ENCODE measurements around the gene IMPDH1. TPM values are rescaled to one million over a fixed set of nuclear protein-coding genes. Genes with fewer than 3 reads are reported as not detected.

Gene IMPDH1
- total and polyA plus RNA-seq, 9 of the 15 experiments (the other 6 are each of a cell fraction or from before 2014, with no cell fraction given) = 0.80 to 118 (median 64.3) TPM

DNA sequence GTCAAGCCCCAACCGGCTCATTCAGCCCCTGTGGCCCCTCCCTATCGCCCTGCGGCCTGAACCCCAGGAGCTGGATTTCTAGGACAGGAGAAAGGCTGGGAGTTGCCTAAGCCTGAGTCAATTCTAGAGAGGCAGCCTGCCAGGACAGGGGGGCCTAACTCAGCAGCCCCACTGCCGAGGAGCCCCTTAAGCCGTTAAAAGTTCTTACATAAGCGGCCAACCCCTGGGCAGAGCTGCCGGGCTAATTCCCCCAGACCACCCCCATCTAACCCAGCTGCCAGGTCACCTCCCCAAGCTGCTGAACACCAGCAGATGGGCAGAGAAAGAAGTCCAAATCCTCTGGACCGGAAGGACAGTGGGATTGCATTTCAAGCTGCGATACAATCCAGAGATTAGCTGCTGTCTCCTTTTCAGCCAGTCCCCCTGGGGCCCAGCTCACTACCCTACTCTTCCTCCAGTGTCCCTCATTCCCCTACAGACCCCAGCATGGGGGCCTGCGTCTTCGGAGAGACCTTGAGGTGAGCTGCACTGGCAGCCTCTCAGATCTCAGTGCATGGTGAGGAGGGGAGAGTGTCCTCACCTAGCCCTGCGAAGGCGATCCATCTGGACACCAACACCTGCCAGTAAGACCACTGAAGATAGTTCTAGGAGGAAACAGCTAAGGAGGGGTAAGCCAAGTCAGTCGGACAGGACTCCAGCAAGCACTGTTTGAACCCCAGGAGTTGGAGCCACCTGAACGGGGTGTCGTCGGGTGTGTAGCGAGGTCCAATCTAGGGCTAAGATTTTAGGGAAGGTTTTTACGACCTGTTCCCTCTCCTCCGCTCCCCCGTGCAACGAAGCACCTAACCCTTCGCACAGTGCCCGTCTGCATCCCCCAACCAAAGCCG lies 830 bp downstream of the IMPDH1 start (continued):
- TF ChIP-seq DEAF1 (CRISPR knock-in tag; IDR thresholded peaks at IDR 0.05) (peak; percentile 26; the same call in 1 of the 2 replicates), ZNF830 (CRISPR knock-in tag; IDR thresholded peaks at IDR 0.05) (0 out of 2 replicates have a peak, but pooled peaks have one; percentile 6), TEAD4 (IDR thresholded peaks at IDR 0.05; ENCODE audit: low read length) (peak; percentile 24; the same call in 1 of the 2 replicates), TEAD4 (CRISPR knock-in tag; IDR thresholded peaks at IDR 0.05; ENCODE audit: borderline replicate concordance) (no peak), ZNF583 (CRISPR knock-in tag; IDR thresholded peaks at IDR 0.05) (no peak), RREB1 (CRISPR knock-in tag; IDR thresholded peaks at IDR 0.05) (peak; percentile 70; the same call in 1 of the 2 replicates), ZBTB9 (CRISPR knock-in tag; IDR thresholded peaks at IDR 0.05) (0 out of 2 replicates have a peak, but pooled peaks have one; percentile 72), HDGF (IDR thresholded peaks at IDR 0.05) (0 out of 2 replicates have a peak, but pooled peaks have one; percentile 73), PHB (CRISPR knock-in tag; IDR thresholded peaks at IDR 0.05) (0 out of 2 replicates have a peak, but pooled peaks have one; percentile 78), PREB (CRISPR knock-in tag; IDR thresholded peaks at IDR 0.05) (0 out of 2 replicates have a peak, but pooled peaks have one; percentile 77)
- TF ChIP-seq, protein P1, sequence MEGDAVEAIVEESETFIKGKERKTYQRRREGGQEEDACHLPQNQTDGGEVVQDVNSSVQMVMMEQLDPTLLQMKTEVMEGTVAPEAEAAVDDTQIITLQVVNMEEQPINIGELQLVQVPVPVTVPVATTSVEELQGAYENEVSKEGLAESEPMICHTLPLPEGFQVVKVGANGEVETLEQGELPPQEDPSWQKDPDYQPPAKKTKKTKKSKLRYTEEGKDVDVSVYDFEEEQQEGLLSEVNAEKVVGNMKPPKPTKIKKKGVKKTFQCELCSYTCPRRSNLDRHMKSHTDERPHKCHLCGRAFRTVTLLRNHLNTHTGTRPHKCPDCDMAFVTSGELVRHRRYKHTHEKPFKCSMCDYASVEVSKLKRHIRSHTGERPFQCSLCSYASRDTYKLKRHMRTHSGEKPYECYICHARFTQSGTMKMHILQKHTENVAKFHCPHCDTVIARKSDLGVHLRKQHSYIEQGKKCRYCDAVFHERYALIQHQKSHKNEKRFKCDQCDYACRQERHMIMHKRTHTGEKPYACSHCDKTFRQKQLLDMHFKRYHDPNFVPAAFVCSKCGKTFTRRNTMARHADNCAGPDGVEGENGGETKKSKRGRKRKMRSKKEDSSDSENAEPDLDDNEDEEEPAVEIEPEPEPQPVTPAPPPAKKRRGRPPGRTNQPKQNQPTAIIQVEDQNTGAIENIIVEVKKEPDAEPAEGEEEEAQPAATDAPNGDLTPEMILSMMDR (IDR thresholded peaks at IDR 0.05 in 2 of 3, conservative IDR thresholded peaks at IDR 0.05 in 1 of 3; ENCODE audit: insufficient read depth in 2 of 3, low read depth in 1 of 3, low read length in 3 of 3) = no peak; a peak in 1 of 6 replicates
